Keratinocyte (primary cell): ENCODE measurements around the gene RFWD3. TPM values are rescaled to one million over a fixed set of nuclear protein-coding genes. Genes with fewer than 3 reads are reported as not detected.

Source experiments
- DNase-seq: peaks from one replicate; pipeline ENCODE4 v3.0.0-alpha.2; 2011; ENCODE audit warnings: low read depth, missing footprints, low spot score
- FAIRE-seq: peaks from 2 replicates; lab custom pipeline; 2011; peaks lifted over from hg19 to GRCh38; lab: Jason Lieb, UNC
- H2AFZ ChIP-seq: 2 replicates; pipeline ENCODE4 v1.6.0; 2012; ENCODE audit warnings: low read length, control low read depth, inconsistent platforms; ENCODE audit not compliant: control insufficient read depth
- H3K27ac ChIP-seq: 2 replicates; pipeline ENCODE4 v1.5.1; 2011; ENCODE audit warnings: low read length; ENCODE audit not compliant: control insufficient read depth, insufficient read depth
- H3K27me3 ChIP-seq: 3 replicates; pipeline ENCODE4 v1.6.0; 2011; ENCODE audit warnings: low read length; ENCODE audit not compliant: control insufficient read depth, insufficient read depth; ENCODE audit errors: extremely low read depth
- H3K36me3 ChIP-seq, 2 experiments: 2 replicates in 1 of 2; 3 replicates in 1 of 2; pipeline ENCODE4 v1.5.1; 2011; ENCODE audit warnings: low read length in 2 of 2, mild to moderate bottlenecking in 1 of 2; ENCODE audit not compliant: control insufficient read depth in 2 of 2, insufficient read depth in 2 of 2; ENCODE audit errors: extremely low read depth in 1 of 2
- H3K4me1 ChIP-seq: 3 replicates; pipeline ENCODE4 v1.5.1; 2011; ENCODE audit warnings: low read length; ENCODE audit not compliant: control insufficient read depth, insufficient read depth; ENCODE audit errors: extremely low read depth
- H3K4me2 ChIP-seq: 3 replicates; pipeline ENCODE4 v1.6.0; 2011; ENCODE audit warnings: low read depth, low read length; ENCODE audit not compliant: control insufficient read depth, insufficient read depth; ENCODE audit errors: extremely low read depth
- H3K4me3 ChIP-seq, 3 experiments: fragments of 200-600 bp in 1 of 3; sonication (generic) in 1 of 3; 2 replicates in 2 of 3; 3 replicates in 1 of 3; pipeline ENCODE4 v1.5.1; 2011 to 2016; ENCODE audit warnings: low read length in 3 of 3, mild to moderate bottlenecking in 3 of 3, control low read depth in 2 of 3, inconsistent platforms in 1 of 3, low read depth in 1 of 3, mixed read lengths in 1 of 3, mixed run types in 1 of 3, moderate library complexity in 1 of 3; ENCODE audit not compliant: control insufficient read depth in 2 of 3, insufficient read depth in 2 of 3; ENCODE audit errors: extremely low read depth in 1 of 3
- H3K79me2 ChIP-seq: 2 replicates; pipeline ENCODE4 v1.6.0; 2012; ENCODE audit warnings: low read length; ENCODE audit not compliant: control insufficient read depth, insufficient read depth
- H3K9ac ChIP-seq: 3 replicates; pipeline ENCODE4 v1.6.0; 2011; ENCODE audit warnings: low read length; ENCODE audit not compliant: control insufficient read depth, insufficient read depth; ENCODE audit errors: extremely low read depth
- H3K9me1 ChIP-seq: 3 replicates; pipeline ENCODE4 v1.6.0; 2011; ENCODE audit warnings: low read length; ENCODE audit not compliant: control insufficient read depth, insufficient read depth; ENCODE audit errors: extremely low read depth
- H3K9me3 ChIP-seq: 2 replicates; pipeline ENCODE4 v1.5.1; 2012; ENCODE audit warnings: low read depth, low read length; ENCODE audit not compliant: control insufficient read depth
- H4K20me1 ChIP-seq: 3 replicates; pipeline ENCODE4 v1.6.0; 2011; ENCODE audit warnings: low read length; ENCODE audit not compliant: control insufficient read depth, insufficient read depth; ENCODE audit errors: extremely low read depth
- CTCF ChIP-seq, 3 experiments: IDR thresholded peaks in 1 of 3; conservative IDR thresholded peaks in 1 of 3; optimal IDR thresholded peaks in 1 of 3; 2 replicates in 2 of 3; 3 replicates in 1 of 3; pipeline versions ENCODE3 to v1.5.1; 2011; ENCODE audit warnings: low read length in 3 of 3, mild to moderate bottlenecking in 3 of 3, moderate library complexity in 2 of 3, control low read depth in 1 of 3, inconsistent platforms in 1 of 3; ENCODE audit not compliant: insufficient read depth in 2 of 3; ENCODE audit errors: extremely low read depth in 1 of 3
- EZH2 ChIP-seq: IDR thresholded peaks from one replicate; pipeline ENCODE4 v1.6.1; 2012; ENCODE audit warnings: inconsistent platforms, mild to moderate bottlenecking, low read length, moderate library complexity
- dilution Hi-C: fragments of 300-500 bp; cut with MboI; formaldehyde crosslinking; loops from one replicate; pipeline ENCODE4 v1.7.0; 2020; ENCODE audit warnings: low sequenced_read_pairs; ENCODE audit not compliant: extremely low pct_ligation_motif_present
- polyA minus RNA-seq, 3 experiments: library from RNA; depleted of rRNA, polyadenylated mRNA; stranded (reverse); fragments of >200 nt; gene quantifications; 1 replicate in 1 of 3; 2 replicates in 1 of 3; 3 replicates in 1 of 3; pipeline ENCODE4 v1.2.3, GENCODE V29; 2011
- polyA plus RNA-seq, 5 experiments: library from polyadenylated mRNA; depleted of rRNA in 3 of 5; stranded (reverse) in 3 of 5; stranded (forward) in 1 of 5; unstranded in 1 of 5; fragments of >200 nt; gene quantifications; 1 replicate in 1 of 5; 2 replicates in 3 of 5; 3 replicates in 1 of 5; pipeline versions ENCODE4 v1.2.1 to v1.2.3, GENCODE V29; 2011 to 2012; ENCODE audit warnings: missing spikeins in 2 of 5, low read depth in 1 of 5, low replicate concordance in 1 of 5

RFWD3 gene, protein sequence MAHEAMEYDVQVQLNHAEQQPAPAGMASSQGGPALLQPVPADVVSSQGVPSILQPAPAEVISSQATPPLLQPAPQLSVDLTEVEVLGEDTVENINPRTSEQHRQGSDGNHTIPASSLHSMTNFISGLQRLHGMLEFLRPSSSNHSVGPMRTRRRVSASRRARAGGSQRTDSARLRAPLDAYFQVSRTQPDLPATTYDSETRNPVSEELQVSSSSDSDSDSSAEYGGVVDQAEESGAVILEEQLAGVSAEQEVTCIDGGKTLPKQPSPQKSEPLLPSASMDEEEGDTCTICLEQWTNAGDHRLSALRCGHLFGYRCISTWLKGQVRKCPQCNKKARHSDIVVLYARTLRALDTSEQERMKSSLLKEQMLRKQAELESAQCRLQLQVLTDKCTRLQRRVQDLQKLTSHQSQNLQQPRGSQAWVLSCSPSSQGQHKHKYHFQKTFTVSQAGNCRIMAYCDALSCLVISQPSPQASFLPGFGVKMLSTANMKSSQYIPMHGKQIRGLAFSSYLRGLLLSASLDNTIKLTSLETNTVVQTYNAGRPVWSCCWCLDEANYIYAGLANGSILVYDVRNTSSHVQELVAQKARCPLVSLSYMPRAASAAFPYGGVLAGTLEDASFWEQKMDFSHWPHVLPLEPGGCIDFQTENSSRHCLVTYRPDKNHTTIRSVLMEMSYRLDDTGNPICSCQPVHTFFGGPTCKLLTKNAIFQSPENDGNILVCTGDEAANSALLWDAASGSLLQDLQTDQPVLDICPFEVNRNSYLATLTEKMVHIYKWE
- 22.6 to 29.2 TPM (median 25.0 TPM) in 3 replicates for polyA plus RNA-seq
- 14.5 TPM for polyA plus RNA-seq (2011; ENCODE audit: low read depth)
- polyA plus RNA-seq (2011; cell fraction: cytosol; rRNA removed): 13.5 and 18.0 TPM in 2 replicates
- polyA plus RNA-seq (2011; cell fraction: nucleus; rRNA removed): 24.2 and 28.9 TPM in 2 replicates
- 7.7 and 17.4 TPM in 2 replicates for polyA plus RNA-seq (2012; ENCODE audit: low replicate concordance)
- 50.1 to 73.4 TPM (median 63.8 TPM) in 3 replicates for polyA minus RNA-seq
- polyA minus RNA-seq (2011; cell fraction: cytosol; rRNA and poly(A)+ RNA removed): 22.4 TPM
- polyA minus RNA-seq (2011; cell fraction: nucleus; rRNA and poly(A)+ RNA removed): 26.2 and 37.7 TPM in 2 replicates

DNA sequence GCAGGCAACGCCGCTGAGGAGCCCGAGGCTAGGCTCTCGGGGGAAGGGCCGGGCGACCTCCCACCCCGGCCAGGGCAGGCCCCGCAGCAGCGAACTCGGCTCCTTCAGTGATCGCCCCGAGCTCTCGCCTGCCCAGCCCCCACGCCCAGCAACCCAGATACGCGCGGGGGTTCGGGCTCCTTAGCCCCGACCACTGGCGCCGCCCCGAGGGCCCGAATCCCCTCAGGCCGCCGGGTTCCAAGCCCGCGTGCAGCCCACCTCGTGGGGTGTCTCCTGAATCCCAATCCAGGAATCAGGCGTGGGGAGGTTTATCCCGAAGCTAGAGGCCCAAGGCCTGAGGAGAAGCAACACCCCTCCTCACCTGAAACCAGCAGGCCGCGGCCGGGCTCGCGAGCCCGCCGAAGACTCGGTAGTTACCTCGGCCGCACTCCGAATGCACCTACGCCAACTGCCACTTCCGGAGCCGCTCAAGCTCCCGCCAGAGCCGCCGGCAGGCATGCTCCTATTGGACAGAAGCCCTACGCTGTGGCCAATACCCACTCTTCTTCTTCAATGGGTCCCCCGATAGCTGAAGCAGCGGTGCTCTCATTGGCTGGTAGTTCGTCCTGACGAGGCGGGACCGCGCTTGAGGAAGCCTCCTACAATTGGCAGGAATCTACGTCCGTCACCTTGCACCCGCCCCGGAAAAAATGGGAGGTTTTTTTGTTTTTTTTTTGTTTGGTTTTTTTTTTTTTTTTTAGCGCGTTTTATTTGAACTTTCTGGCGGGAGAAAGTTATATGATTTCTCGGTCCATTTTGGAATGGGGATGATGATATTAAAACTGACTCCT is at the start of gene RFWD3:
Gene RFWD3 (minus strand): TSS at position 453 of the 830 bp plus-strand sequence. CDS start 5,428 bp downstream, outside the sequence.
- TF ChIP-seq CTCF (optimal IDR thresholded peaks at IDR 0.05 in 1 of 3, IDR thresholded peaks at IDR 0.05 in 1 of 3, conservative IDR thresholded peaks at IDR 0.05 in 1 of 3; ENCODE audit: extremely low read depth in 1 of 3, insufficient read depth in 2 of 3, low read length in 3 of 3) (no peak), EZH2 (no peak)
- Histone ChIP-seq H3K9me1 (no peaks in the 10 kb centered on the region), H3K36me3 (peaks cover 9 to 26% of the 10 kb centered on the region in 2 experiments), H2AFZ (peak within 1 kb of the TSS; percentile 78), H4K20me1 (no peaks in the 10 kb centered on the region), H3K4me1 (peaks cover 8% of the 10 kb centered on the region), H3K4me3 (peak within 1 kb of the TSS; percentile 86 to 98 (median 92)), H3K27ac (peak within 1 kb of the TSS; percentile 88), H3K4me2 (peak within 1 kb of the TSS; percentile 78), H3K9ac (peak within 1 kb of the TSS; percentile 94), H3K27me3 (no peaks in the 10 kb centered on the region), H3K9me3 (no peaks in the 10 kb centered on the region), H3K79me2 (peaks cover 48% of the 10 kb centered on the region)
- dilution Hi-C loops: no loop called here
- FAIRE-seq: peak; percentile 62
- DNase-seq: peak; percentile 94

- Histone ChIP-seq H3K27me3 (no peaks in the 10 kb centered on the region), H3K4me1 (no peaks in the 10 kb centered on the region), H2AFZ (no peak overlapping the region), H4K20me1 (no peaks in the 10 kb centered on the region), H3K9me1 (no peaks in the 10 kb centered on the region), H3K9me3 (no peaks in the 10 kb centered on the region), H3K27ac (no peak overlapping the region), H3K4me3 (no peak overlapping the region), H3K79me2 (no peaks in the 10 kb centered on the region), H3K36me3 (no peaks in the 10 kb centered on the region), H3K9ac (no peak overlapping the region), H3K4me2 (no peak overlapping the region)
- no peak for FAIRE-seq
- no peak for TF ChIP-seq EZH2
- no peak for TF ChIP-seq CTCF (optimal IDR thresholded peaks at IDR 0.05 in 1 of 3, IDR thresholded peaks at IDR 0.05 in 1 of 3, conservative IDR thresholded peaks at IDR 0.05 in 1 of 3; ENCODE audit: extremely low read depth in 1 of 3, insufficient read depth in 2 of 3, low read length in 3 of 3)
- dilution Hi-C loops: no loop called here
- DNase-seq: no peak
Observed at GRCh38 chr16:74716355-74716754, 49.7 kb upstream of the RFWD3 start.
